HL-60 (cell line): Measurements from ENCODE around the gene OTOA.
"Not testable (repeated sequence)": the region's sequence is repeated elsewhere in the genome, so short reads cannot be mapped to it uniquely, and the experiment has no call there.

Source experiments
- DNase-seq, 2 experiments: peaks; one replicate each; pipeline ENCODE4 v3.0.0-alpha.2; 2010 to 2020; ENCODE audit warnings: low read depth in 1 of 2, low spot score in 1 of 2
- H3K27ac ChIP-seq: fragments of 250-450 bp; sonication (Bioruptor Pico); replicated peaks from 2 replicates; pipeline ENCODE4 v1.5.1; 2020; ENCODE audit warnings: mild to moderate bottlenecking, moderate library complexity
- H3K27me3 ChIP-seq: fragments of 250-450 bp; sonication (Bioruptor Pico); 2 replicates; pipeline ENCODE4 v1.5.1; 2021; ENCODE audit warnings: mild to moderate bottlenecking, moderate library complexity; ENCODE audit not compliant: insufficient read depth, poor library complexity, severe bottlenecking
- H3K4me3 ChIP-seq: replicated peaks from 2 replicates; pipeline ENCODE4 v1.5.1; 2011; ENCODE audit warnings: mild to moderate bottlenecking, control low read depth, low read length; ENCODE audit not compliant: insufficient read depth
- CTCF ChIP-seq: IDR thresholded peaks from one replicate; pipeline ENCODE4 v1.5.1; 2011; ENCODE audit warnings: low read length, control low read depth, inconsistent platforms; ENCODE audit not compliant: insufficient read depth
- GABPA ChIP-seq: IDR thresholded peaks from 2 replicates; pipeline ENCODE4 v1.6.1; 2012; ENCODE audit warnings: low read depth
- POLR2AphosphoS5 ChIP-seq: IDR thresholded peaks from 2 replicates; pipeline ENCODE4 v1.6.1; 2012; ENCODE audit warnings: low read depth
- REST ChIP-seq: IDR thresholded peaks from 2 replicates; pipeline ENCODE4 v1.6.1; 2012; ENCODE audit warnings: low read depth; ENCODE audit not compliant: insufficient replicate concordance
- SPI1 ChIP-seq: IDR thresholded peaks from 2 replicates; pipeline ENCODE4 v1.6.1; 2012; ENCODE audit warnings: low read depth, mild to moderate bottlenecking, borderline replicate concordance

The OTOA gene

GRCh38 chr16:21628121-21628726 lies 35.5 kb upstream of the OTOA start:
- no peak for TF ChIP-seq SPI1
- TF ChIP-seq REST = no peak
- TF ChIP-seq POLR2AphosphoS5 = no peak
- TF ChIP-seq GABPA = no peak
- TF ChIP-seq CTCF = no peak
- Histone ChIP-seq H3K27ac (no peak overlapping the region), H3K27me3 (no peaks in the 10 kb centered on the region), H3K4me3 (no peak overlapping the region)
- DNase-seq = no peak

- no peak for DNase-seq
- TF ChIP-seq POLR2AphosphoS5 (no peak), SPI1 (no peak), GABPA (no peak), CTCF (no peak), REST (no peak)
- H3K27ac ChIP-seq = no peak overlapping the region
- H3K4me3 ChIP-seq = no peak overlapping the region
- H3K27me3 ChIP-seq = no peaks in the 10 kb centered on the region
Measured at GRCh38 chr16:21628772-21629171, 35.0 kb upstream of the OTOA start.

GRCh38 chr16:21629616-21630539 lies 33.9 kb upstream of the OTOA start:
- H3K4me3 ChIP-seq, DNase-seq, H3K27ac ChIP-seq, H3K27me3 ChIP-seq: not testable (repeated sequence)

GRCh38 chr16:21630866-21631265 lies 32.9 kb upstream of the OTOA start:
- H3K27me3 ChIP-seq, DNase-seq, H3K4me3 ChIP-seq, H3K27ac ChIP-seq: not testable (repeated sequence)

GRCh38 chr16:21631376-21631775 lies 32.4 kb upstream of the OTOA start:
- not testable (repeated sequence) for H3K27me3 ChIP-seq, DNase-seq

GRCh38 chr16:21631951-21632575 lies 31.7 kb upstream of the OTOA start:
- DNase-seq = peak in 1 of 2 experiments; percentile 38
- not testable (repeated sequence) for H3K27ac ChIP-seq, H3K27me3 ChIP-seq, H3K4me3 ChIP-seq

More at GRCh38 chr16:21631376-21631775, 32.4 kb upstream of the OTOA start:
- not testable (repeated sequence) for H3K27ac ChIP-seq, H3K4me3 ChIP-seq
